SK-N-SH (cell line): ENCODE results near the gene ALDH1L2. TPM values are rescaled to one million over a fixed set of nuclear protein-coding genes. Genes with fewer than 3 reads are reported as not detected.

Experiments
- CTCF ChIA-PET: fragments of 300-600, 350-600 bp; formaldehyde crosslinking; extraction: SDS; loops from one replicate; lab custom pipeline; 2021; lab: Yijun Ruan, JAX
- POLR2A ChIA-PET: fragments of 350-600 bp; sonication (Branson Sonifier 250); formaldehyde crosslinking; extraction: SDS; loops from one replicate; lab custom pipeline; 2020; ENCODE audit warnings: antibody characterized with exemption, inconsistent platforms; lab: Yijun Ruan, JAX
- DNase-seq: peaks from one replicate; pipeline ENCODE4 v3.0.0; 2012
- H2AFZ ChIP-seq: fragments of 200-600 bp; sonication (generic); 2 replicates; pipeline ENCODE4 v1.8.1; 2016; ENCODE audit warnings: antibody characterized with exemption, mild to moderate bottlenecking, low read depth
- H3F3A ChIP-seq: fragments of 200-600 bp; sonication (generic); replicated peaks from 2 replicates; pipeline ENCODE3; 2016; ENCODE audit warnings: antibody characterized with exemption, mild to moderate bottlenecking; ENCODE audit not compliant: insufficient read depth
- H3K27ac ChIP-seq, 2 experiments: fragments of 200-500 bp in 1 of 2; fragments of 200-600 bp in 1 of 2; sonication (Bioruptor generic) in 1 of 2; sonication (generic), shearing (Covaris generic) in 1 of 2; 2 replicates each; pipeline versions ENCODE4 v1.5.1 to v1.6.1; 2014 to 2016; ENCODE audit warnings: low read depth in 2 of 2, inconsistent platforms in 1 of 2, low read length in 1 of 2, mild to moderate bottlenecking in 1 of 2, mixed read lengths in 1 of 2
- H3K27me3 ChIP-seq: fragments of 200-600 bp; sonication (generic), shearing (Covaris generic); 2 replicates; pipeline ENCODE4 v1.6.1; 2016; ENCODE audit warnings: mixed run types; ENCODE audit not compliant: insufficient read depth
- H3K36me3 ChIP-seq, 2 experiments: fragments of 200-500 bp in 1 of 2; fragments of 200-600 bp in 1 of 2; sonication (Bioruptor generic) in 1 of 2; sonication (generic) in 1 of 2; replicated peaks in 1 of 2; 2 replicates each; pipeline versions ENCODE3 to v1.5.1; 2014 to 2016; ENCODE audit warnings: low read length in 1 of 2, mild to moderate bottlenecking in 1 of 2; ENCODE audit not compliant: insufficient read depth in 2 of 2, control insufficient read depth in 1 of 2
- H3K4me1 ChIP-seq, 2 experiments: fragments of 200-500 bp in 1 of 2; fragments of 200-600 bp in 1 of 2; sonication (Bioruptor generic) in 1 of 2; sonication (generic), shearing (Covaris generic) in 1 of 2; 2 replicates each; pipeline versions ENCODE4 v1.5.1 to v1.6.1; 2014 to 2016; ENCODE audit warnings: low read depth in 1 of 2, low read length in 1 of 2, mixed run types in 1 of 2; ENCODE audit not compliant: insufficient read depth in 2 of 2, control insufficient read depth in 1 of 2
- H3K4me2 ChIP-seq: fragments of 200-600 bp; sonication (generic), shearing (Covaris generic); 2 replicates; pipeline ENCODE4 v1.6.1; 2017; ENCODE audit warnings: mixed run types
- H3K4me3 ChIP-seq, 2 experiments: fragments of 200-500 bp in 1 of 2; fragments of 200-600 bp in 1 of 2; sonication (Bioruptor generic) in 1 of 2; sonication (generic), shearing (Covaris generic) in 1 of 2; 2 replicates each; pipeline versions ENCODE4 v1.5.1 to v1.8.1; 2014 to 2016; ENCODE audit warnings: low read depth in 2 of 2, inconsistent platforms in 1 of 2, low read length in 1 of 2, mild to moderate bottlenecking in 1 of 2, mixed read lengths in 1 of 2, moderate library complexity in 1 of 2
- H3K79me2 ChIP-seq: fragments of 200-600 bp; sonication (generic); 2 replicates; pipeline ENCODE4 v1.8.1; 2017; ENCODE audit warnings: mild to moderate bottlenecking; ENCODE audit not compliant: insufficient read depth
- H3K9ac ChIP-seq: fragments of 200-600 bp; sonication (generic); 2 replicates; pipeline ENCODE4 v1.6.1; 2017; ENCODE audit warnings: mixed run types
- H3K9me2 ChIP-seq: fragments of 200-600 bp; sonication (generic); 2 replicates; pipeline ENCODE4 v1.6.1; 2017; ENCODE audit warnings: mixed run types
- H3K9me3 ChIP-seq: fragments of 200-600 bp; sonication (generic); 2 replicates; pipeline ENCODE4 v1.6.1; 2017; ENCODE audit warnings: mixed run types, mild to moderate bottlenecking, moderate library complexity
- H4K20me1 ChIP-seq: fragments of 200-600 bp; sonication (generic); 2 replicates; pipeline ENCODE4 v1.6.1; 2017; ENCODE audit warnings: mild to moderate bottlenecking, mixed run types; ENCODE audit not compliant: insufficient read depth
- ELF1 ChIP-seq: IDR thresholded peaks from 2 replicates; pipeline ENCODE4 v1.4.0; 2012
- EP300 ChIP-seq, 2 experiments: IDR thresholded peaks; 2 replicates each; pipeline versions ENCODE4 v1.4.0 to v1.6.1; 2012; ENCODE audit warnings: borderline replicate concordance in 1 of 2, low read depth in 1 of 2, low read length in 1 of 2
- EZH2phosphoT487 ChIP-seq: fragments of 200-600 bp; sonication (generic); IDR thresholded peaks from 2 replicates; pipeline ENCODE4 v1.6.1; 2017; ENCODE audit warnings: low read depth, mixed run types, mild to moderate bottlenecking, antibody characterized with exemption, moderate library complexity, borderline replicate concordance
- FOXJ3 ChIP-seq: sonication (generic); formaldehyde crosslinking; IDR thresholded peaks from 2 replicates; pipeline ENCODE4 v1.5.1; 2020; ENCODE audit warnings: mild to moderate bottlenecking, missing genetic modification reagents
- FOXM1 ChIP-seq: IDR thresholded peaks from 2 replicates; pipeline ENCODE4 v1.4.0; 2012; ENCODE audit warnings: low read depth, mild to moderate bottlenecking
- GABPA ChIP-seq: IDR thresholded peaks from 2 replicates; pipeline ENCODE4 v1.4.0; 2012; ENCODE audit warnings: low read depth, mild to moderate bottlenecking
- GATA2 ChIP-seq: sonication (generic); formaldehyde crosslinking; IDR thresholded peaks from 2 replicates; pipeline ENCODE4 v1.5.0; 2020; ENCODE audit warnings: mild to moderate bottlenecking, missing genetic modification reagents
- MEF2A ChIP-seq: IDR thresholded peaks from 2 replicates; pipeline ENCODE4 v1.4.0; 2012; ENCODE audit warnings: low read depth, borderline replicate concordance
- NRF1 ChIP-seq: IDR thresholded peaks from 2 replicates; pipeline ENCODE4 v1.6.1; 2012; ENCODE audit warnings: low read depth, mild to moderate bottlenecking, low read length
- POLR2AphosphoS5 ChIP-seq: IDR thresholded peaks from 2 replicates; pipeline ENCODE4 v1.6.1; 2012; ENCODE audit warnings: low read depth, low read length
- RAD21 ChIP-seq: IDR thresholded peaks from 2 replicates; pipeline ENCODE4 v1.6.1; 2012; ENCODE audit warnings: mild to moderate bottlenecking, low read length
- RFX5 ChIP-seq: IDR thresholded peaks from 2 replicates; pipeline ENCODE4 v1.6.1; 2012; ENCODE audit warnings: mild to moderate bottlenecking, improper control_type of control experiment, low read length
- RXRA ChIP-seq: IDR thresholded peaks from 2 replicates; pipeline ENCODE4 v1.4.0; 2012; ENCODE audit warnings: low read depth, mild to moderate bottlenecking, borderline replicate concordance
- SIN3A ChIP-seq: IDR thresholded peaks from 2 replicates; pipeline ENCODE4 v1.6.1; 2012; ENCODE audit warnings: low read depth, mild to moderate bottlenecking, low read length, moderate library complexity, borderline replicate concordance
- SMC3 ChIP-seq: IDR thresholded peaks from 2 replicates; pipeline ENCODE4 v1.6.1; 2012; ENCODE audit warnings: low read depth, low read length, improper control_type of control experiment
- TCF12 ChIP-seq: IDR thresholded peaks from 2 replicates; pipeline ENCODE4 v1.4.0; 2012
- TEAD4 ChIP-seq: IDR thresholded peaks from 2 replicates; pipeline ENCODE4 v1.4.0; 2012; ENCODE audit warnings: mild to moderate bottlenecking, borderline replicate concordance; ENCODE audit not compliant: insufficient read depth
- YY1 ChIP-seq: IDR thresholded peaks from 2 replicates; pipeline ENCODE4 v1.4.0; 2012; ENCODE audit warnings: low read depth, mild to moderate bottlenecking
- WGBS: methylation state at CpG from one replicate; pipeline ENCODE4 v1.1.6; 2017; ENCODE audit warnings: low lambda C conversion rate; 5-methylcytosine and 5-hydroxymethylcytosine counted together
- polyA plus RNA-seq, 3 experiments: library from polyadenylated mRNA; depleted of rRNA; stranded (reverse); fragments of >200 nt; gene quantifications; 2 replicates each; pipeline ENCODE4 v1.2.3, GENCODE V29; 2012
- TF ChIP-seq, protein P1 (sequence below): IDR thresholded peaks from 2 replicates; pipeline ENCODE4 v1.4.0; 2012; ENCODE audit warnings: low read depth, borderline replicate concordance
- TF ChIP-seq, protein P2 (sequence below): fragments of 200-600 bp; sonication (generic); IDR thresholded peaks from 2 replicates; pipeline ENCODE4 v1.6.1; 2017; ENCODE audit warnings: antibody characterized with exemption, mild to moderate bottlenecking, moderate library complexity
- TF ChIP-seq, protein P3 (sequence below): IDR thresholded peaks from 2 replicates; pipeline ENCODE4; 2012
- TF ChIP-seq, protein P4 (sequence below): IDR thresholded peaks from 2 replicates; pipeline ENCODE4 v1.4.0; 2012; ENCODE audit warnings: low read depth, borderline replicate concordance
- TF ChIP-seq, protein P5 (sequence below): IDR thresholded peaks from 2 replicates; pipeline ENCODE4 v1.4.0; 2012; ENCODE audit warnings: low read depth

ALDH1L2 gene
- polyA plus RNA-seq, 1 of the 3 experiments (the other 2 are of a cell fraction), result 1.9 TPM

DNA sequence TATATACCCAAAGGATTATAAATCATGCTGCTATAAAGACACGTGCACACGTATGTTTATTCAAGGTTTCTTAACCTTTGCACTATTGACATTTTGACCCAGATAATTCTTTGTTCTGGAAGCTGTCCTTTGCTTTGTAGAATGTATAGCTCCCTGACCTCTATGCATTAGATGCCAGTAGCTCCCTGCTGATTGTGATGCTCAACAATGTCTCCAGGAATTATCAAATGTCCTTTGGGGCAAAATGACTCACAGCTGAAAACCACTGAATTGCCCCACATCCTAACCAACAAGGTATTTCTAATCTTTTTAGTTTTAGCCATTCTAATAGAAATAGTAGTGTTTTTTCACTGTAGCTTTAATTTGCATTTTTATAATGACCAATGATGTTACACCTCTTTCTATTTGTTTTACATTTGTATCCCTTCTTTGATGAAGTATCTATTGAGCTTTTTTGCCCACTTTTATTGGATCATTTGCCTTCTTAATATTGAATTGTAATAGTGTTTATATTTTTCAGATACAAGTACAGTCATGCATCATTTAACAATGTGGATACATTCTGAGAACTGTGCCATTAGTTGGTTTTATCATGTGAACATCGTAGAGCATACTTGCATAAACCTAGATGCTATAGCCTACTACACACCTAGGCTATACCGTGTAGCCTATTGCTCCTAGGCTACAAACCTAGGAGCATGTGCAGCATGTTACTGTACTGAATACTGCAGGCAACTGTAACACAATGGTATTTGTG, 108.5 kb downstream of the ALDH1L2 start (continued):
- TF ChIP-seq EZH2phosphoT487, result no peak
- no peak for TF ChIP-seq GABPA
- no peak for TF ChIP-seq RXRA
- no peak for TF ChIP-seq SIN3A
- no peak for TF ChIP-seq NRF1
- no peak for TF ChIP-seq YY1

DNA sequence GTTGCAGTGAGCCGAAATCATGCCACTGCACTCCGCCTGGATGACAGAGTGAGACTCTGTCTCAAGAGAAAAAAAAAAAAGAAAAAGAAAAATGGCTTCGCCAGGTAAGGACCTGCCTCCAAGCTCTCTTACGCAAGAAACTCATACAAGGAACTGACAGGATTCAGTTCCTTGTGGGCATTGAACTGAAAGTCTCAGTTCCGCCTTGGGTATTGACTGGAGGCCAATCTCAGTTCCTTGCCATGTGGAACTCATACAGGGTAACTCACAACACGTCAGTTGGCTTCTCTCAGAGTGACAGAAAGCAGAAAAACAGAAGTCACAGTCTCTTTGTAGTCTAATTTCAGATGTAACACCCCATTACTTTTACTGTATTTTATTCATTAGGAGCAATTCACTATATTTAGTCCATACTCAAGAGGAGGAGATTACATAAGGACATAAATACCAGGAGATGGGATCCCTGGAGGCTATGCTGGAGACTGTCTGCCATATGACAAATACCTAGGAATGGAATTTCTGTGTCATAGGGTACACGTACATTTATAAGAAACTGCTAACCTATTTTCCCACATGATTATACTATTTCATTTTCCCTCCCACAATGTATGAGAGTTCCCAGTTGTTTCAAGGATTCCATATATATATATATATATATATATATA, 109.5 kb downstream of the ALDH1L2 start:
- no peak overlapping the region for H3K9ac ChIP-seq
- H3K79me2 ChIP-seq, result no peaks in the 10 kb centered on the region
- H3K9me3 ChIP-seq, result no peaks in the 10 kb centered on the region
- 83% methylated on average over 7 of the region's 7 CpGs for WGBS
- no peaks in the 10 kb centered on the region for H3K4me1 ChIP-seq
- H3K36me3 ChIP-seq, result no peaks in the 10 kb centered on the region
- no peak overlapping the region for H2AFZ ChIP-seq
- H3K27me3 ChIP-seq, result no peaks in the 10 kb centered on the region
- peaks cover 2% of the 10 kb centered on the region for H3F3A ChIP-seq
- no peaks in the 10 kb centered on the region for H3K9me2 ChIP-seq
- DNase-seq, result no peak
- ChIA-PET CTCF (no interaction called here), POLR2A (no interaction called here)
- no peak overlapping the region for H3K27ac ChIP-seq
- no peak overlapping the region for H3K4me2 ChIP-seq
- no peaks in the 10 kb centered on the region for H4K20me1 ChIP-seq
- H3K4me3 ChIP-seq, result no peak overlapping the region
- TF ChIP-seq MEF2A (no peak), TEAD4 (no peak), NRF1 (no peak), ELF1 (no peak), EP300 (IDR thresholded peaks at IDR 0.05; ENCODE audit: borderline replicate concordance in 1 of 2, low read depth in 1 of 2, low read length in 1 of 2) (no peak), POLR2AphosphoS5 (no peak), RFX5 (no peak), GATA2 (no peak), GABPA (no peak), YY1 (no peak), TCF12 (no peak), RAD21 (no peak), SMC3 (no peak), FOXM1 (no peak), FOXJ3 (CRISPR knock-in tag) (no peak)
- TF ChIP-seq, protein P1, sequence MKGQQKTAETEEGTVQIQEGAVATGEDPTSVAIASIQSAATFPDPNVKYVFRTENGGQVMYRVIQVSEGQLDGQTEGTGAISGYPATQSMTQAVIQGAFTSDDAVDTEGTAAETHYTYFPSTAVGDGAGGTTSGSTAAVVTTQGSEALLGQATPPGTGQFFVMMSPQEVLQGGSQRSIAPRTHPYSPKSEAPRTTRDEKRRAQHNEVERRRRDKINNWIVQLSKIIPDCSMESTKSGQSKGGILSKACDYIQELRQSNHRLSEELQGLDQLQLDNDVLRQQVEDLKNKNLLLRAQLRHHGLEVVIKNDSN, result no peak
- TF ChIP-seq, protein P2, sequence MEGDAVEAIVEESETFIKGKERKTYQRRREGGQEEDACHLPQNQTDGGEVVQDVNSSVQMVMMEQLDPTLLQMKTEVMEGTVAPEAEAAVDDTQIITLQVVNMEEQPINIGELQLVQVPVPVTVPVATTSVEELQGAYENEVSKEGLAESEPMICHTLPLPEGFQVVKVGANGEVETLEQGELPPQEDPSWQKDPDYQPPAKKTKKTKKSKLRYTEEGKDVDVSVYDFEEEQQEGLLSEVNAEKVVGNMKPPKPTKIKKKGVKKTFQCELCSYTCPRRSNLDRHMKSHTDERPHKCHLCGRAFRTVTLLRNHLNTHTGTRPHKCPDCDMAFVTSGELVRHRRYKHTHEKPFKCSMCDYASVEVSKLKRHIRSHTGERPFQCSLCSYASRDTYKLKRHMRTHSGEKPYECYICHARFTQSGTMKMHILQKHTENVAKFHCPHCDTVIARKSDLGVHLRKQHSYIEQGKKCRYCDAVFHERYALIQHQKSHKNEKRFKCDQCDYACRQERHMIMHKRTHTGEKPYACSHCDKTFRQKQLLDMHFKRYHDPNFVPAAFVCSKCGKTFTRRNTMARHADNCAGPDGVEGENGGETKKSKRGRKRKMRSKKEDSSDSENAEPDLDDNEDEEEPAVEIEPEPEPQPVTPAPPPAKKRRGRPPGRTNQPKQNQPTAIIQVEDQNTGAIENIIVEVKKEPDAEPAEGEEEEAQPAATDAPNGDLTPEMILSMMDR, result no peak
- TF ChIP-seq, protein P3, sequence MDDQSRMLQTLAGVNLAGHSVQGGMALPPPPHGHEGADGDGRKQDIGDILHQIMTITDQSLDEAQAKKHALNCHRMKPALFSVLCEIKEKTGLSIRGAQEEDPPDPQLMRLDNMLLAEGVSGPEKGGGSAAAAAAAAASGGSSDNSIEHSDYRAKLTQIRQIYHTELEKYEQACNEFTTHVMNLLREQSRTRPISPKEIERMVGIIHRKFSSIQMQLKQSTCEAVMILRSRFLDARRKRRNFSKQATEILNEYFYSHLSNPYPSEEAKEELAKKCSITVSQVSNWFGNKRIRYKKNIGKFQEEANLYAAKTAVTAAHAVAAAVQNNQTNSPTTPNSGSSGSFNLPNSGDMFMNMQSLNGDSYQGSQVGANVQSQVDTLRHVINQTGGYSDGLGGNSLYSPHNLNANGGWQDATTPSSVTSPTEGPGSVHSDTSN, result no peak
- TF ChIP-seq, protein P4, sequence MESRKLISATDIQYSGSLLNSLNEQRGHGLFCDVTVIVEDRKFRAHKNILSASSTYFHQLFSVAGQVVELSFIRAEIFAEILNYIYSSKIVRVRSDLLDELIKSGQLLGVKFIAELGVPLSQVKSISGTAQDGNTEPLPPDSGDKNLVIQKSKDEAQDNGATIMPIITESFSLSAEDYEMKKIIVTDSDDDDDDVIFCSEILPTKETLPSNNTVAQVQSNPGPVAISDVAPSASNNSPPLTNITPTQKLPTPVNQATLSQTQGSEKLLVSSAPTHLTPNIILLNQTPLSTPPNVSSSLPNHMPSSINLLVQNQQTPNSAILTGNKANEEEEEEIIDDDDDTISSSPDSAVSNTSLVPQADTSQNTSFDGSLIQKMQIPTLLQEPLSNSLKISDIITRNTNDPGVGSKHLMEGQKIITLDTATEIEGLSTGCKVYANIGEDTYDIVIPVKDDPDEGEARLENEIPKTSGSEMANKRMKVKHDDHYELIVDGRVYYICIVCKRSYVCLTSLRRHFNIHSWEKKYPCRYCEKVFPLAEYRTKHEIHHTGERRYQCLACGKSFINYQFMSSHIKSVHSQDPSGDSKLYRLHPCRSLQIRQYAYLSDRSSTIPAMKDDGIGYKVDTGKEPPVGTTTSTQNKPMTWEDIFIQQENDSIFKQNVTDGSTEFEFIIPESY, result no peak
- TF ChIP-seq, protein P5, sequence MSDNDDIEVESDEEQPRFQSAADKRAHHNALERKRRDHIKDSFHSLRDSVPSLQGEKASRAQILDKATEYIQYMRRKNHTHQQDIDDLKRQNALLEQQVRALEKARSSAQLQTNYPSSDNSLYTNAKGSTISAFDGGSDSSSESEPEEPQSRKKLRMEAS, result no peak
